Hepatocyte (in vitro differentiated cells): Measurements from ENCODE around the gene AOPEP.

Experiments used
- EZH2 ChIP-seq: fragments of 200-600 bp; sonication (generic); IDR thresholded peaks from 2 replicates; pipeline ENCODE4 v1.6.1; 2016; ENCODE audit warnings: antibody characterized with exemption, mild to moderate bottlenecking, borderline replicate concordance
- TF ChIP-seq, protein P1 (sequence below): fragments of 200-600 bp; sonication (generic); IDR thresholded peaks from 2 replicates; pipeline ENCODE4 v1.5.1; 2016; ENCODE audit warnings: antibody characterized with exemption, mild to moderate bottlenecking; ENCODE audit not compliant: poor library complexity

- TF ChIP-seq, protein P1, sequence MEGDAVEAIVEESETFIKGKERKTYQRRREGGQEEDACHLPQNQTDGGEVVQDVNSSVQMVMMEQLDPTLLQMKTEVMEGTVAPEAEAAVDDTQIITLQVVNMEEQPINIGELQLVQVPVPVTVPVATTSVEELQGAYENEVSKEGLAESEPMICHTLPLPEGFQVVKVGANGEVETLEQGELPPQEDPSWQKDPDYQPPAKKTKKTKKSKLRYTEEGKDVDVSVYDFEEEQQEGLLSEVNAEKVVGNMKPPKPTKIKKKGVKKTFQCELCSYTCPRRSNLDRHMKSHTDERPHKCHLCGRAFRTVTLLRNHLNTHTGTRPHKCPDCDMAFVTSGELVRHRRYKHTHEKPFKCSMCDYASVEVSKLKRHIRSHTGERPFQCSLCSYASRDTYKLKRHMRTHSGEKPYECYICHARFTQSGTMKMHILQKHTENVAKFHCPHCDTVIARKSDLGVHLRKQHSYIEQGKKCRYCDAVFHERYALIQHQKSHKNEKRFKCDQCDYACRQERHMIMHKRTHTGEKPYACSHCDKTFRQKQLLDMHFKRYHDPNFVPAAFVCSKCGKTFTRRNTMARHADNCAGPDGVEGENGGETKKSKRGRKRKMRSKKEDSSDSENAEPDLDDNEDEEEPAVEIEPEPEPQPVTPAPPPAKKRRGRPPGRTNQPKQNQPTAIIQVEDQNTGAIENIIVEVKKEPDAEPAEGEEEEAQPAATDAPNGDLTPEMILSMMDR = no peak
- TF ChIP-seq EZH2 = no peak
Observed at GRCh38 chr9:94859226-94859625, 132.7 kb downstream of the AOPEP start.
